Regular cardiac myocyte (primary cell): ENCODE results near the gene HEBP2. TPM values are rescaled to one million over a fixed set of nuclear protein-coding genes. Genes with fewer than 3 reads are reported as not detected.

Experiments
- total RNA-seq: library from RNA; depleted of rRNA; stranded (reverse); fragments of >200 nt; gene quantifications from 2 replicates; pipeline ENCODE4 v1.2.3, GENCODE V29; 2014

HEBP2 gene
- total RNA-seq: 31.8 and 41.7 TPM in 2 replicates

GRCh38 chr6:138403801-138404665 is at the start of gene HEBP2:
HEBP2 (plus strand) TSS chr6:138404223; CDS start chr6:138404496, 273 bp downstream.

GRCh38 chr6:138377844-138378243 is 26.2 kb upstream of the HEBP2 start, which contains the start of gene SMIM28:
SMIM28 (plus strand) TSS chr6:138377905; CDS start chr6:138378073, 168 bp downstream.

Other genes starting within 250 kb of the HEBP2 start
- 0.19 and 0.56 TPM in 2 replicates for gene ARFGEF3, start 242.3 kb upstream of the HEBP2 start, total RNA-seq
- gene PBOV1, start 185.7 kb upstream of the HEBP2 start, total RNA-seq: not detected in 2 replicates
- gene SMIM28, start 26.3 kb upstream of the HEBP2 start, total RNA-seq: not detected in 2 replicates
- 6.2 and 9.2 TPM in 2 replicates for gene NHSL1, start 95.3 kb downstream of the HEBP2 start, total RNA-seq